GM18951 (cell line): Measurements from ENCODE around the gene MYO1C.

ENCODE experiments used
- POLR2A ChIP-seq: IDR thresholded peaks from 4 replicates; pipeline ENCODE4 v1.6.1; 2011; ENCODE audit warnings: mild to moderate bottlenecking; ENCODE audit not compliant: insufficient read length, insufficient read depth; ENCODE audit errors: extremely low read depth
- in situ Hi-C: fragments of 300-500 bp; cut with MboI; formaldehyde crosslinking; loops from one replicate; pipeline ENCODE4 v1.12.0; 2022; ENCODE audit warnings: low sequenced_read_pairs, mixed read lengths, inconsistent platforms; ENCODE audit not compliant: unreplicated experiment

Gene MYO1C

GRCh38 chr17:1474402-1475189, 17.9 kb downstream of the MYO1C start:
- no peak for TF ChIP-seq POLR2A
- in situ Hi-C loops, result no loop called here

DNA sequence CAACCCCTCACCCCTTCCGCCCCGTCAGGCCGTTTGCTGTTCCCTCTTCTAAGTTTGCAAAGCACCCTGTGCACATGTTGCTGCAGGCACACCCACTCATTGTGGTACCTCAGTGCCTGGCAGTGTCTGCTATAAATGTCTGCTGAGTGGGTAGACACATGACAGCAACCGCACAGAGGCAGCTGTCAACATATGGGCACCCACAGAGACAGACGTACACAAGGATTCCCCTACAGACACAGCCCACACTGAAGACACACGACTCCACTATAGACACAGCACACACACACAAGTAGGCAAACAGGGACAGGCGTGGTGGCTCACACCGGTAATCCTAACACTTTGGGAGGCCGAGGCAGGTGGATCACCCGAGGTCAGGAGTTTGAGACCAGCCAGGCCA, 18.6 kb downstream of the MYO1C start:
- no peak for TF ChIP-seq POLR2A
- in situ Hi-C loops, result no loop called here

GRCh38 chr17:1473170-1473569, 19.3 kb downstream of the MYO1C start:
- in situ Hi-C loops, result no loop called here
- no peak for TF ChIP-seq POLR2A

DNA sequence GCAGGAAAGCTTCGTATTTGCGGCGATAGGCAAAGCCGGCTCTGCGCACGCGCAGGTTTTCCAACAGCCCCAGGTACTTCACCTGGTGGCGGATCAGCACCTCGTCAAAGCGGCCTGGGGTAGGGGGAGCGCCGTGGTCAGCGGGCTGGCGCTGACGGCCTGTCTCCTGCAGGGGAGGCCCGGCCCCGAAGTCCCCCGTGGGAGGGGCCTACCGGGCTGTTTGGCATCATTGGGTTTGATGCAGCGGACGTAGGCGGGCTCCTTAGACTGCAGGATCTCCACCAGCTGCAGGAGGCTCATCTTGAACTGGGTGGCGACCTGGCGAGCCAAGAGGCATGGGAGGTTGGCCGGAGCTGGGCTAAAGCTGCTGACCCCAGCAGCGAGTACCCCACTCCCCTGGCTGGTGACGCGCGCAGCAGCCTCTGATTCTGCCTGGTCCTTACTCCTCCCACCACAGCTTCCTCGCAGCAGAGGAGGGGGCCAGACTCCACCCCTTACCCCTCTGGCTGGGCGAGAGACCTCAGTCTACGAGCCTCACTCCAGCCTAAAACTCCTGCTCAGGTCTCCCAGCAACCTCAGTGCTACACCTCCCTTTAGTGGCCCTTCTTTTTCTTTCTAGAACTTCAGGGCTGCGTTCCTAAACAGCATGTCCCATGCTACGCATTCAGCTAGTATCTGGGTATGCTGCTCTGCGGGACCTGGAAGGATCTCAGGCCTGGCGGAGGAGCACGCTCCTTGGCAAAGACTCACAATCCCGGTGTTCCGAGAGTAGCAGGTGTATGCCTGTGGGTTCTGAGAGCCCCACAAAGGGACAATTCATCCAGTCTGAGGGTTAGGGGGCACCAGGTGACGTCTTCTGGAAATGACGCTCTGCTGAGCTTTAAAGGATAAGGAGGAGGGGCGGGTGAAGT, 20.3 kb downstream of the MYO1C start:
- TF ChIP-seq POLR2A, result no peak
- in situ Hi-C loops, result no loop called here

- TF ChIP-seq POLR2A, result no peak
- in situ Hi-C loops, result no loop called here
These were observed 21.0 kb downstream of the MYO1C start for GRCh38 chr17:1471490-1471889.

- TF ChIP-seq POLR2A, result no peak
- in situ Hi-C loops, result no loop called here
These were observed 21.6 kb downstream of the MYO1C start for GRCh38 chr17:1470755-1471462.

- in situ Hi-C loops, result no loop called here
- no peak for TF ChIP-seq POLR2A
These were observed 22.3 kb downstream of the MYO1C start for GRCh38 chr17:1470071-1470754.

DNA sequence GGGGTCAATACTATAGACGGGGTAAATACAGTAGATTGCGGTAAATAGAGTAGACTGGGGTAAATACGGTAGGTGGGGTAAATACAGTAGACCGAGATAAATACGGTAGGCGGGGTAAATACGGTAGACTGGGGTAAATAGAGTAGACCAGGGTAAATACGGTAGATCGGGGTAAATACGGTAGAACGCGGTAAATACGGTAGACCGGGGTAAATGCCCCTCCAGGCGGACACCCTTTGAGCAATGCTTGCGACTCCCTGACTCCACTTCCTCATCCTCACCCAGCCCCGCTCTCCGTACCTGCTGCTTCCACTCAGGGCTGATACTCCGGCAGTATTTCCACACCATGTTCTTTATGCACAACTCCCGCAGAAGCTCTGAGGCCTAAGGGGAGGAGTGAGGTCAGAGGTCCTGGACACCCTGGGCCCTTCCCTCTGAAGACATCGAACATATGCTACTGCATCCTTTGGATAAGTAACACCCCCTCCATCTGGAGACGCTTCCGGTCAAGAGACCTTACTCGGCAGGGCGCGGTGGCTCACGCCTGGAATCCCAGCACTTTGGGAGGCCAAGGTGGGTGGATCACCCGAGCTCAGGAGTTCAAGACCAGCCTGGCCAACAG, 23.1 kb downstream of the MYO1C start:
- TF ChIP-seq POLR2A, result no peak
- in situ Hi-C loops, result no loop called here

GRCh38 chr17:1467898-1468492, 24.5 kb downstream of the MYO1C start:
- TF ChIP-seq POLR2A, result no peak
- in situ Hi-C loops, result no loop called here

GRCh38 chr17:1467258-1467657, 25.2 kb downstream of the MYO1C start:
- in situ Hi-C loops, result no loop called here
- no peak for TF ChIP-seq POLR2A

GRCh38 chr17:1464186-1464585, 28.3 kb downstream of the MYO1C start:
- in situ Hi-C loops, result no loop called here
- TF ChIP-seq POLR2A, result no peak
